ENCODE data around the gene TCEANC2.
"Not testable (repeated sequence)": the region's sequence is repeated elsewhere in the genome, so short reads cannot be mapped to it uniquely, and the experiment has no call there.

The TCEANC2 gene

DNA sequence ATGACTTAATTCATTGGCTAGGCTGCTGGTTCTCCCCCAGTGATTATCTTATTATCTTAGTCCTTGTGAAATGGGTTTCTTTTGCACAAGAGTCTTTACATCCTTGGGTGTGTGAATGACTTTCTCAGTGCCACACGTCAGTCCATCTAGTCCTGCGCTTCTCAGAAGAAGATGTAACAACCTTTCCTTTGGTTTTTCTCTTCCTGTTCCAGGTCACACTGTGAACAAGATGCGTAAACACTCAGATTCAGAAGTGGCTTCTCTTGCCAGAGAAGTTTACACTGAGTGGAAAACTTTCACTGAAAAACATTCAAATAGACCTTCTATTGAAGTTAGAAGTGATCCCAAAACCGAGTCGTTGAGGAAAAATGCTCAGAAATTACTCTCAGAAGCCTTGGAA lies 35.0 kb downstream of the TCEANC2 start:
- H3K36me3 ChIP-seq (ENCODE audit: control insufficient read depth, low read length), result no peaks in the 10 kb centered on the region
- H4K20me1 ChIP-seq (ENCODE audit: control insufficient read depth, insufficient read depth, low read depth, low read length), result no peaks in the 10 kb centered on the region
- no peak overlapping the region for H3K4me3 ChIP-seq (ENCODE audit: low read length)
- no peak overlapping the region for H3K4me2 ChIP-seq (ENCODE audit: low read length)
- H3K27ac ChIP-seq (ENCODE audit: low read depth, low read length), result no peak overlapping the region
- H3K9me2 ChIP-seq (replicated peaks; ENCODE audit: control insufficient read depth, low read length), result no peaks in the 10 kb centered on the region
- H3K27me3 ChIP-seq (ENCODE audit: control insufficient read depth, low read length), result no peaks in the 10 kb centered on the region
- TF ChIP-seq, protein P1, sequence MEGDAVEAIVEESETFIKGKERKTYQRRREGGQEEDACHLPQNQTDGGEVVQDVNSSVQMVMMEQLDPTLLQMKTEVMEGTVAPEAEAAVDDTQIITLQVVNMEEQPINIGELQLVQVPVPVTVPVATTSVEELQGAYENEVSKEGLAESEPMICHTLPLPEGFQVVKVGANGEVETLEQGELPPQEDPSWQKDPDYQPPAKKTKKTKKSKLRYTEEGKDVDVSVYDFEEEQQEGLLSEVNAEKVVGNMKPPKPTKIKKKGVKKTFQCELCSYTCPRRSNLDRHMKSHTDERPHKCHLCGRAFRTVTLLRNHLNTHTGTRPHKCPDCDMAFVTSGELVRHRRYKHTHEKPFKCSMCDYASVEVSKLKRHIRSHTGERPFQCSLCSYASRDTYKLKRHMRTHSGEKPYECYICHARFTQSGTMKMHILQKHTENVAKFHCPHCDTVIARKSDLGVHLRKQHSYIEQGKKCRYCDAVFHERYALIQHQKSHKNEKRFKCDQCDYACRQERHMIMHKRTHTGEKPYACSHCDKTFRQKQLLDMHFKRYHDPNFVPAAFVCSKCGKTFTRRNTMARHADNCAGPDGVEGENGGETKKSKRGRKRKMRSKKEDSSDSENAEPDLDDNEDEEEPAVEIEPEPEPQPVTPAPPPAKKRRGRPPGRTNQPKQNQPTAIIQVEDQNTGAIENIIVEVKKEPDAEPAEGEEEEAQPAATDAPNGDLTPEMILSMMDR (IDR thresholded peaks at IDR 0.05; ENCODE audit: low read depth, low read length, poor library complexity, severe bottlenecking), result no peak
- no peak for TF ChIP-seq EZH2phosphoT487 (IDR thresholded peaks at IDR 0.05; ENCODE audit: borderline replicate concordance, low read length)
- H3K9me3 ChIP-seq (ENCODE audit: control insufficient read depth, insufficient read depth, low read length), result no peaks in the 10 kb centered on the region
- no peaks in the 10 kb centered on the region for H3K4me1 ChIP-seq (ENCODE audit: control insufficient read depth, low read length)
- no peaks in the 10 kb centered on the region for H3K79me2 ChIP-seq (ENCODE audit: control insufficient read depth, low read length)
- no peaks in the 10 kb centered on the region for H3F3A ChIP-seq (ENCODE audit: control insufficient read depth, insufficient read depth)

DNA sequence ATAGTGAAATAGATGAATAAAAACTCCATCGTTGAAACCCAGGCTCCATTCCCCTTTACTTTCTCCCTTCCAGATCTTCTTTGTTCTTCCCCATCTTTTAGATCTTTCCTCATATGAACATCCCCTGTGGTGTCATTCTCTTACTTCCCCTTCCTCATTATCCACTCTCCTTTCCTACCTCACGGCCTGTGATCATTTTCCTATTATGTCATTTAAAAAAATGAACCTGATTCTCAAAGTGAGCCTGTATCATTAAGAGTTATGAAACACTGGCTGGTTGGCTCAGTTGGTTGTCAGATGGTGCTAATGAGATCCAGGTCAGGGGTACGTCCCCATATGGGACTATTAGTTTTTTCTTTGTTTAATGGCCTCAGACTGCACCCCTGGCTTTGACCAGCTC lies 38.3 kb downstream of the TCEANC2 start:
- no peak overlapping the region for H3K4me2 ChIP-seq (ENCODE audit: low read length)
- TF ChIP-seq, protein P1 (IDR thresholded peaks at IDR 0.05; ENCODE audit: low read depth, low read length, poor library complexity, severe bottlenecking), result no peak
- TF ChIP-seq EZH2phosphoT487 (IDR thresholded peaks at IDR 0.05; ENCODE audit: borderline replicate concordance, low read length), result no peak
- H4K20me1 ChIP-seq (ENCODE audit: control insufficient read depth, insufficient read depth, low read depth, low read length), result no peaks in the 10 kb centered on the region
- no peak overlapping the region for H3K27ac ChIP-seq (ENCODE audit: low read depth, low read length)
- H3K9me2 ChIP-seq (replicated peaks; ENCODE audit: control insufficient read depth, low read length), result no peaks in the 10 kb centered on the region
- H3K9me3 ChIP-seq (ENCODE audit: control insufficient read depth, insufficient read depth, low read length), result no peaks in the 10 kb centered on the region
- H3K4me1 ChIP-seq (ENCODE audit: control insufficient read depth, low read length), result peaks cover 6% of the 10 kb centered on the region; the same call in 1 of the 2 replicates
- no peaks in the 10 kb centered on the region for H3K79me2 ChIP-seq (ENCODE audit: control insufficient read depth, low read length)
- no peaks in the 10 kb centered on the region for H3K27me3 ChIP-seq (ENCODE audit: control insufficient read depth, low read length)
- no peaks in the 10 kb centered on the region for H3F3A ChIP-seq (ENCODE audit: control insufficient read depth, insufficient read depth)
- peaks cover 6% of the 10 kb centered on the region; the same call in 1 of the 2 replicates for H3K36me3 ChIP-seq (ENCODE audit: control insufficient read depth, low read length)
- no peak overlapping the region for H3K4me3 ChIP-seq (ENCODE audit: low read length)

DNA sequence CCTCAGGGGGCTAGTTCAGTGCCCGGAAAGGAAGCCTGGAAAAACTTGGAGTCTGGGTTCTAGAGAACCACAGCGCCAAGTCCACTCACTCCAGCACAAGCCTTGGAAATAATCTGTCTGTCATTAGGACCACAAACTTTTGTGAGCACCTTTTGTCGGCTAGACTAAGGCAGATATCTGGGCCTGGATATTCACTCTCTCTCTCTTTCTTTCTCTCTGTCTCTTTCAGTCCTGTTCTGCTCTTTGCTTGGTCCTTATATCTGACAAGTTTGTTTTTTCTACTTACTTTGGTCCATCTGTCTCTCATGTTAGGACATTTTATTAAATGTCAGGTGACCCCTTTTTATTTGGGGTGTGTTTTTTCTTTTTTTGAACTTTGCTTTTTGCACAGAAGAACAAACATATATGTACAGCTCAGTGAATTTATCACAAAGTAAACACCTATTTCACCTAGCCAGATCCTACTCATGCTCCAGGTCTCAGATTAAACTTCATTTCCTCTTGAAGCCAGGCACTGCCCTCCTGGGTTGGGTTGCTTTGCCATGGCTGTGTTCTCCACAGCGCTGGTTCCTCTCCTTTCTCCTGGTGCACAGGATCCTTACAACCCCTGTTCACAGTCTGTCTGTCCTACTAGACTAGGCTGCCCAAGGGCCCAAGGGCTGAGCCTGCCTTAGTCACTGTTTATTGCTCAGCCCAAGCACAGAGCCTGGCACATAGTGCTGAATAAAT lies 40.8 kb downstream of the TCEANC2 start:
- no peaks in the 10 kb centered on the region for H3K27me3 ChIP-seq (ENCODE audit: control insufficient read depth, low read length)
- H3K4me1 ChIP-seq (ENCODE audit: control insufficient read depth, low read length), result peaks cover 6% of the 10 kb centered on the region; the same call in 1 of the 2 replicates
- H3K4me2 ChIP-seq (ENCODE audit: low read length), result no peak overlapping the region
- TF ChIP-seq, protein P1 (IDR thresholded peaks at IDR 0.05; ENCODE audit: low read depth, low read length, poor library complexity, severe bottlenecking), result no peak
- TF ChIP-seq EZH2phosphoT487 (IDR thresholded peaks at IDR 0.05; ENCODE audit: borderline replicate concordance, low read length), result no peak
- peaks cover 8% of the 10 kb centered on the region; the same call in 1 of the 2 replicates for H3K36me3 ChIP-seq (ENCODE audit: control insufficient read depth, low read length)
- H3K79me2 ChIP-seq (ENCODE audit: control insufficient read depth, low read length), result no peaks in the 10 kb centered on the region
- no peaks in the 10 kb centered on the region for H3F3A ChIP-seq (ENCODE audit: control insufficient read depth, insufficient read depth)
- no peaks in the 10 kb centered on the region for H3K9me3 ChIP-seq (ENCODE audit: control insufficient read depth, insufficient read depth, low read length)
- H3K27ac ChIP-seq (ENCODE audit: low read depth, low read length), result no peak overlapping the region
- H3K4me3 ChIP-seq (ENCODE audit: low read length), result no peak overlapping the region
- H4K20me1 ChIP-seq (ENCODE audit: control insufficient read depth, insufficient read depth, low read depth, low read length), result no peaks in the 10 kb centered on the region
- H3K9me2 ChIP-seq (replicated peaks; ENCODE audit: control insufficient read depth, low read length), result no peaks in the 10 kb centered on the region

DNA sequence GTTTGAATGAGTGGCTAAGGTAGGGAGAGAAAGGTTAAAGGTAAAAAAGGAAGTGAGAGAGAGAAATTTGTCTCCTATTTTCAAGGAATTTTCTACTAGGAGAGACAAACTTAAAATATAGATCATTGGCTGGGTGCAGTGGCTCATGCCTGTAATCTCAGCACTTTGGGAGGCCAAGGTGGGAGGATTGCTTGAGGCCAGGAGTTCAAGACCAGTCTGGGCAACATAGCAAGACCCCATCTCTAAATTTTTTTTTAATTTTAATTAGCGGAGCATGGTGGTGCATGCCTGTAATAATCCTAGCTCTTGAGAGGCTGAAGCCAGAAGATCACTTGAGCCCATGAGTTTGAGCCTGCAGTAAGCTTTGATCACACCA lies 41.3 kb downstream of the TCEANC2 start:
- not testable (repeated sequence) for H3K27ac ChIP-seq (ENCODE audit: low read depth, low read length); H3K27me3 ChIP-seq (ENCODE audit: control insufficient read depth, low read length); H3K79me2 ChIP-seq (ENCODE audit: control insufficient read depth, low read length); H3K9me3 ChIP-seq (ENCODE audit: control insufficient read depth, insufficient read depth, low read length); H3K4me2 ChIP-seq (ENCODE audit: low read length); H3F3A ChIP-seq (ENCODE audit: control insufficient read depth, insufficient read depth); H3K9me2 ChIP-seq (replicated peaks; ENCODE audit: control insufficient read depth, low read length); H3K4me1 ChIP-seq (ENCODE audit: control insufficient read depth, low read length); H3K4me3 ChIP-seq (ENCODE audit: low read length); H4K20me1 ChIP-seq (ENCODE audit: control insufficient read depth, insufficient read depth, low read depth, low read length); H3K36me3 ChIP-seq (ENCODE audit: control insufficient read depth, low read length)

All from DOHH2 (cell line).